Activated CD4-positive, alpha-beta T cell treated with anti-CD3 and anti-CD28 coated beads, Interleukin-10, Interleukin-2, amounts not matched to agents 100 ng/mL and 50 ng/mL, durations not matched to agents 16 hours and 8 hours (primary cell): ENCODE data around the gene ANKS1B.
"Not testable (repeated sequence)": the region's sequence is repeated elsewhere in the genome, so short reads cannot be mapped to it uniquely, and the experiment has no call there.

Experiments used
- DNase-seq: peaks from one replicate; pipeline ENCODE4 v3.0.0-alpha.2; 2020

The ANKS1B gene

DNA sequence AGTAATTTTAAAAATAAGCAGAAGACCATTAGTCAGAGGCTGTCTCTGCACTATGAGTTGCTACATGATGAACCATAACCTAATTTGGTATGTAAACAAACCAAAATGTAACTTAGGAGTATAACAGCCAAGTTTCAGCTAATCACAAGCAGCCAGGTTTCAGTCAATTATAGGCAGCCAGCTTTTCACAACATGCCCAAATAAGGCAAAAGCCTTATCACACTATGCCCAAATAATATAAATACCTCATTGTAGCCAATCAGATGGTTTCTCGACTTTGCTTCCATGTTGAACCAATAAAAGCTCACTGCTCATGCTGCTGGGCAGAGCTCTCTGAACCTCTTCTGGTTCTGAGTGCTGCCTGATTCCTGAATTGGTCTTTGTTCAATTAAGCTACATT, 298.6 kb downstream of the ANKS1B start:
- DNase-seq, result no peak

DNA sequence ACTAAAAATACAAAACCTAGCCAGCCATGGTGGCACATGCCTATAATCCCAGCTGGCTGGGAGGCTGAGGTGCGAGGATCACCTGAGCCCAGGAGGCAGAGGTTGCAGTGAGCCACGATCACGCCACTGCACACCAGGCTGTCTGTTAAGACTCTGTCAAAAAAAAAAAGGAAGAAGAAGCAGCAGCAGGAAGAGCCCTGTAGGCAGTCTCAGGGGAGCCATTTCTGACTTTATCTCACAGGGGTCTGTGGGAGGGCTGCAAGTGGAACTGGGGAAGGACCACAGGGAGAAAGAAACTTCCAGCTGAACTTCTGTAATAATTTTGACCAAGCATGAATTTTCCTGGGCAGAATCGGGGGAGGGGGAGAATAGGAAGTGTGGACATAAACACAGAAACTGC, 304.5 kb downstream of the ANKS1B start:
- DNase-seq, result no peak

DNA sequence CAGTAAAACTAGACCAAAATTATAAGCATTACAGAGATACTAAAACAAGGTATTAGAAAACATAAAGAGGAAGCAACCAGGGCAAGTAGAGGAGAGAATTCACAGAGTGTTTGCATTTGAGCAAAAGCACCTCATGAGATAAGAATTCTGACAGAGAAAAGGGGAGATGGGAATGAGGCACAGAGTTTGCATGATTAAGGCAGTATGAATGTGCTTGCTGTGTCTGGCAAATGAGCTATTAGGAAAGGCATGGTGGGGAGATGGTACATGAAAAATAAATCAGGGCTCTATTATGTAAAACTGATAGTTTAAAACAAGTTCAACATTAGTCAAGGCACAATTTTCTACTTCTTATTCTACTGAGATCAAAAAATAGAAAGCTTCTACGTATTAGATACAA, 314.1 kb downstream of the ANKS1B start:
- no peak for DNase-seq

DNA sequence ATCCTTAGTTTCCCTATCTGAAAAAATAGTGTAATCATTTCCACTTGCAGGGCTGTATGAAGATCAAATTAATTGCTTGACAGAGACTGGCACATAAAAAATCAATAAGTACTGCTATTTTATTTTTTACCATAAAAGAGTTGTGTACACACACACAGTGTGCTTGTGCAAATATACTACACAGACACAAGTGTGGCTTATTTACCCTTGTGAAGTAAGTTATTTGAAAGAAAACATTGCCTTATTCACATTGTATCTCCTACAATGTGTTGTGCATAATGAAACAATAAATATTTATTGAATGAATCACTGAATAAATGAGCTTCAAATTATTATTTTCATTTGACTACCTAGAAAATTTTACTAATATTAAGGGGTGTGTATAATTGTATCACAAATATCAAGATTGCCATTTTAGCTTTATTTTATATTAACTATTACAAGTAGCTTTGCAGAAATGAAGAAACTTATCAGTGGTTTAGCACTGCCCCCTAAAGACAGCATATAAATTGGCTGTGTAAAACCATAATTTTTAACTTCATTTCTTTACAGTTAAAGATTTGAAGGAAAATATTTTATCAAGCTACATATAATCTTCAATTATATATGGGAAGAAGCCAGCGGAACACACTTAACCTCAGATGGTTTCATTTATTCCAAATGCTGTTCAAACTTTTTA, 325.9 kb downstream of the ANKS1B start:
- DNase-seq, result no peak

DNA sequence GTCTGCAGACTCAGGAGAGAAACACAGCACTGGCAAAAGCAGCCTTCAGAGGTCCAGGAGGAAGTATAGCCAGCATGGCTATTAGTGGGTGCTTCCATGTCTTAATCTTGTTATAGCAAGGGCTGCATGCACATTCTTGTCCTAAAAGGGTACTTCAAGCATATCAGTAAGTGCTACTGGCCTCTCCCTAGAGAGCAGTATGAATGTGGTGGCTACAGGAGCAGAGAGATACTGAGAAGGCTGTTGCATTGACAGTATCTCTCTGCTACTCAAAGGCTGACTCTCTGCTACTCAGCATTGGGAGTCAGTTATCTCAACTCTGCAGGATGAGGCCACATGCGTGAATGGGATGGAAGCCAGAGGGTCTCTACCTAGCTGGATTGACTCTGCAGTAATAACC, 335.2 kb downstream of the ANKS1B start:
- no peak for DNase-seq

DNA sequence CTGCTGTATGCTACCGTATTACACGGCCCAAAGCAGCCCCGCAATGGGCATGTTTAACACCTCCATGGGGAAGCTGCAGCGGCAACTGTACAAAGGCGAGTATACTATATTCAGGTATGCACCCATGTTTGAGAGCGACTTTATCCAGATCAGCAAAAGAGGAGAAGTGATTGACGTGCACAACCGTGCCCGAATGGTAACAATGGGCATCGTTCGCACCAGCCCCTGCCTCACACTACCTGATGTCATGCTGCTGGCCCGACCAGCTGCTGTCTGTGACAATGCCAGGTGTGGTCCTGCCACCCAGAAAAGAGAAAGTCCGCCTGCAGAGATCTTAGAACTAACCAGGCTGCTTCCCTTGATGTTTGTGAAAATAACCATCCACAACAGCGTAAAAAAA, 336.6 kb downstream of the ANKS1B start:
- no peak for DNase-seq

DNA sequence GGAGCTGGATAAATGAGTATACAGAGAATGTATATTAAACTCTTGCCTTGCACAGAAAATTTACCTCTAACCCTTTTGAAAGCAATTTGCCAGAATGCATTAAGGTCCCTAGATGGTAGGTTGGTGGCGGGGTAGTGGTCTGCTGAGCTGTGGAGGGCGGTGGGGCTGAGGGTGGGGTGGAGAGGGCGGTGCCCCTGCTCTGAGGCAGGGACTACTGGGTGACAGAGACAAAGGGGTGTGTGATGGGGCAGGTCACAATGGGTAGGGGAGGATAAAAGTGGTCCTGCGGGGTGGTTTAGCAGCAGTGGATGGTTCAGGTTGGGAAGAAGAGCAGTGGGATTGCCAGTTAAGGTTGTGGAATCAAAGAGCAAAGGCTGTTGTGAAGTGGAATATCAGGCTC, 337.3 kb downstream of the ANKS1B start, which contains the start of gene GARIN6:
TSS of gene GARIN6 (plus strand) at position 301 of the 400 bp plus-strand sequence. CDS start 422 bp downstream, outside the sequence.
- no peak for DNase-seq

DNA sequence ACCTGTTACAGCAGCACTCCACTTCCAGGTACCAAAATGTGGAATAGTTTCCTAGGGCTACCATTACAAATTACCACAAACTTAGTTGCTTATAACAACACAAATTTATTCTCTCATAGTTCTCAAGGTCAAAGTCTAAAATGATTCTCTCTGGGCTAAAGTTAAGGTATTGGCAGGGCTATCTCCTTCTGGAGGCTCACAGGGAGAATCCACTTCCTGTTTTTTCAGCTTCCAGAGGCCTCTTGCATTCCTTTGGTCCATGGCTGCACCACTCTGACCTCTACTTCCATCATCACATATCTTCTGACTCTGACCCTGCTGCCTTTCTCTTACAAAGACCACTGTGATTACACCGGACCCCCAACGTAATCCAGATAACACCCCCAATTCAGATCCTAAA, 340.1 kb downstream of the ANKS1B start:
- no peak for DNase-seq

DNA sequence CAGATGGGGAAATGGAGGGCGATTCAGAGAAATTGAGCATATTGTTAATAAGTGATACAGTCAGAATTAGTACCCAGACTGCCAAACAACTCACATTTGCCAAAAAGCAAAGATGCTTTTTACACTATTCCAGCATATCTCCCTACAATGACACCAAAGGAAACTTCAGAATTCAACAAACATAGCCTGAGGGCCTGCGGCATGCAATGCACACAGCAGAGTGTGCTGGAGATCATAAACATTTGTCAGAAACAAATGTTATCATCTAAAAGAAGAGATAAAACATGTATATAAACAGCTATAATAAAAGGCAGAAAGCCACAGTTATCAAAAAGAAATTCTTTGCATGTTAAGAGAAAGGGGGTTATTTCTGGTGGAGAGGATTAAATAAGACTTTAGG, 357.3 kb downstream of the ANKS1B start:
- DNase-seq, result no peak

DNA sequence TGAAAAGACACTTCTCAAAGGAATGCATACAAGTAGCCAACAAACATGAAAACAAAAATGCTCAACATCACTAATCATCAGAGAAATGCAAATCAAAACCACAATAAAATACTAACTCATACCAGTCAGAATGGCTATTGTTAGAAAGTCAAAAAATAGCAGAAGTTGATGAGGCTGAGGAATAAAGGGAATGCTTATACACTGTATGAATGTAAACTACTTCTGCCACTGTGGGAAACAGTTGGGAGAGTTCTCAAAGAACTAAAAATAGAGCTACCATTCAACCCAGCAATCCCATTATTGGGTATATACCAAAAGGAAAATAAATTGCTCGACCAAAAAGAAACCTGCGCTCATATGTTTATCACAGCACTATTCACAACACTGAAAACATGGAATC, 360.1 kb downstream of the ANKS1B start:
- not testable (repeated sequence) for DNase-seq

DNA sequence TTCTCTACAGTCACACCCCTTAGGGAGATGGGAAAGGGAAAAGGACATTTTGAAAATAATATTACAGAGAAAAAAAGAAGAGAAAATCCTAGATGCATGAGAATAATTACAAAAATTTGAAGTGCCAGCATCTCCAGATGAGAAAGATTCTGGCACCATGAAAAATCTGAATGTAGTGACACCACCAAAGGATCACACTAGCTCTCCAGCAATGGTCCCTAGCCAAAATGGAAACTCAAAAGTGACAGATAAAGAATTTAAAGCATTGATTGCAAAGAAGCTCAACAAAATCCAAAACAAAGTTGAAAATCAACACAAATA, 364.6 kb downstream of the ANKS1B start:
- no peak for DNase-seq

DNA sequence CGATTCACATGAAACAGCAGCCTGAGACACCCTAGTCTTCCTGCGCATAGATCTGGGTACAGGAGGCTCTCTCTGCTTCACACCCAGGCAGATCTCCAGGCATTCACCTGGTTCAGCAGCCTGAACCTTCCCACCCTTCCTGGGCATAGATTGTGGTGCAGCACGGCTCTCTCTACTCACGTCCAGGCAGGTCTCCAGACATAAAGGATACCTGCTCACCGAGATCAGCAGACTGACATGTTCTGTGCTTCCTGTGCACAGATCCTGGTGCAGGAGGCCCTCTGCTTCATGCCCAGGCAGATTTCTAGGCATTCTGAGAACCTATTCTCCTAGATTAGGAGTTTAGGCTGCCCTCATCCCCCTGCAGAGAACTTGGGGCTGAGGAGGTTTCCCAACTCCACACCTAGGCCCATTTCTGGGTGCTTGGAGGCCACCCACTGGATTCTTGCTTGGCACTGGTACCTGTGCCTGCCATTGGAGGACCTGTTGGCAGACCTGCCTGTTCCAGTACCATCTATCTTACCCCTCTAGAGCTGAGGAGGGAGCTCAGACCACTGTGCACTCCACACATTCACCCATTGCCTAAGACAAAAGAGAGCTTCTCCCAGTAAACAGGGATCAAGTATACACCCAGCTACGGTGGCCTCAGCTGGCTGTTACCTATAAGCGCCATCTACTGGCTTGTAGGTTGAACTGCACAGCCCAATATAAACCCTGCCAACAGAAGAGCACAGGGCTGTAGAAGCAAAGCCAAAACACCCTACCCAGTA, 365.2 kb downstream of the ANKS1B start:
- peak; percentile 56 for DNase-seq

DNA sequence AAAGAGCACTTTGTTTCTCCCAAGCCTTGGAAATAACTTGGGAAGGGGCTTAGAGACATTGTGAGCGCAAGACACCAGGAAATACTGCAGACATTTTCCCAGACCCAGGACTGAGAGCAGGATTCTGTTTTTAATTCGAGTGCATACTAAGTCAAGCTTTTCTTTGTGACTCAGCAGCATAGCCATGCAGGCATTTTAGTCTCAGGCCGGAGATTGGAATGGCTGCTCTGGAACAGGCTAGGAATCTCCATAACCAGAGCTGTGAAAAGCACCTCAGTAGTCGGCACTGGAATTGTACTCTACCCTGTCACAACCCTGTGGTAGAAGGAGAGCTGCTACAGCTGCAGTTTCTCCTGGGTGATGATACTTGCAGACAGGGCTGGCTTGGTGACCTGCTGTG, 366.1 kb downstream of the ANKS1B start:
- DNase-seq, result no peak

DNA sequence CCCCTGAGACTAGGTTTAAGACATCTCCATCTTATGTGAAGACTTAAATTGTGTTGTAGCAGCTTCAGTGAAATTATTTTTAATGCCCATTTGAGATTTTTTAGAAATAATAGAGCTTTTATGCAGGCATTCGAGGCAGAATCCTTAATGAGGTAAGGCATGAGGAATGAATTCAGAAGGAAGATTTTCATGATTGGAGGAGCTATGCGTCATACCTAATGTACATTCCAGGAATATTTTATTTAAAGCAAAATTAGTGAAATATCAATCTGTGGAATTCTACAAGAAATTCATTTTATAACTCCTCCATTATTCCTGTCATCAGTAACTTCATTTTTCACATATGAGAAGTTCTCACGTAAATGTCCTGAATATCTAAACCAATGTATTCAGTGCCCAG, 373.1 kb downstream of the ANKS1B start:
- DNase-seq, result no peak

DNA sequence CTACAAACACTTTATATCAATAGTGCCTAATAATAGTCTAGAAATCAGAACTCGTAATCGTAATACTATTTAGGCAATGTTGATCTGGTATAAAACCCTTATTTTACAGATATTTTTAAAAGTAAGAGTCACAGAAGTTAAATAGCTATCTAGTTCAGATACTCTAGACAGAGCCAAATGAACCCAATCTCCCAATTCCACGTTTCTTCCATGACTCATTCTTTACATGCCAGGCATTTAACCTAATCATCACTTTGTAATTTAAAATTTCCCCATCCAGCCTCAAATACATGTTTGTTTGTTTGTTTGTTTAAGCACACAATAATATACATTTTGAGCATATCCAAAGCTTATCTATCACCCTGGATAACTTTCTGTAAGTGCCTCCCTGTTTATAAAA, 373.6 kb downstream of the ANKS1B start:
- DNase-seq, result no peak

DNA sequence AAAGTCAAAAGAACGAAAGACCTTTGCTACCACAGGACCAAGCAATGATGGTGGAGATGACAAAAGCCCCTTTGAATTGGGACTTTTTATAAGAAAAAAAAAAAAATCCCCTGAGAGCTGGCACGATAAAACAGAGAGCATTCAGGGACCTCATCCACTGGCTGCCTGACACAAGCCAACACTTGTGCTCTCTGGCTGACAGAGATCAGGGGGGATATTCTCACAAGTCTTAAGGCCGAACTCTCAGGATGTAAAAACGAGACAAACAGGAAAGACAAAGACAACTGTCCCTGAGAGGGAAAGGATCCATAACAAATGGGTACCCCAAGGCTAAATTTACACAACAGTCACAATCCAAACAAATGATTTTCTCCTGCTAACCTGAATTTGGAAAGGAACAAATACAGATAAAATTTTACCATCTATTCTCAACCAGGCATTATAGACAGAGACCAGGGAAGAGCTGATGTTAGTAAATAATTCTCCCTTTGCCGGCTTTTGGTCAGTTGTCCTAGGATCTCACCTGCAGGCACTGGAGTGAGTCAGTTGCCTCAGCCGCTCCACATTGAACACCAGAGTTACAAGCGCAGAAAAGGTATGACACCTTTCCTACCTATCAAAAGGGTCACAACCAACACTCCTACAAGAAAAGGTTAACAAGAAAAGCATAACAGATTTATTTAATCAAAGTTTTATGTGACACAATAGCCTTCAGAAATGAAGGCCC, 375.1 kb downstream of the ANKS1B start:
- no peak for DNase-seq

DNA sequence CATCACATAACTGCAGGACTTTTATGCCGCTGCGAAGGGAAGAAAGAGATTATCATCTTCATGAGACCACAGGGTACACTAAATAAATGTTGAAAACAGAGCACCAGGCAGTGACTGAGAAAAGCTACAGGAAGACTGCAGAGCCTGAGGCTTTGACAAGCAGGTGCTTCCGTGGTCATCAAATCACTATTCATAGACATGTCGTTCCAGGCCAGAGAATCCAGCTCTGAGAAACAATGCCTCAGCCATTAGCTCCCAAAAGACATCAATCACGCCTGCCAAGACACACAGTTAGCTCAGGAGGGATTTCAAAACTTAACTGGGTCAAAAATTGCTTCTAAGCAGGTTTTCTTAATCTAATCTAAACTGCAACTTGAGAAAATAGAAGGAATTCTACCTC, 384.3 kb downstream of the ANKS1B start:
- no peak for DNase-seq

DNA sequence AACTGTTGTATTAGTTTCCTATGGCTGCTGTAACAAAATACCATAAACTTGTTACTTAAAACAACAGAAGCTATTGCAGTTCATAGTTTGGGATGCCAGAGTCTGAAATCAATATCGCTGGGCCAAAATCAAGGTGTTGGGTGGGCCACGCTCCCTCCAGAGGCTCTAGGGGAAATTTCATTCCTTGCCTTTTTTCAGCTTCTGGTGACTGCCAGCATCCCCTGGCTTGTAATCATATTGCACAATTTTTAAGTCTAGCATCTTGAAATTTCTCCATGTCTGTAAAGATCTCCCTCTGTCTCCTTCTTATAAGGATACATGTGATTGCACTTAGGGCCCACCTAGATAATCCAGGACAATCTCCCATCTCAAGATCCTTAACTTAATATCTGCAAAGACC, 386.0 kb downstream of the ANKS1B start:
- DNase-seq, result no peak

DNA sequence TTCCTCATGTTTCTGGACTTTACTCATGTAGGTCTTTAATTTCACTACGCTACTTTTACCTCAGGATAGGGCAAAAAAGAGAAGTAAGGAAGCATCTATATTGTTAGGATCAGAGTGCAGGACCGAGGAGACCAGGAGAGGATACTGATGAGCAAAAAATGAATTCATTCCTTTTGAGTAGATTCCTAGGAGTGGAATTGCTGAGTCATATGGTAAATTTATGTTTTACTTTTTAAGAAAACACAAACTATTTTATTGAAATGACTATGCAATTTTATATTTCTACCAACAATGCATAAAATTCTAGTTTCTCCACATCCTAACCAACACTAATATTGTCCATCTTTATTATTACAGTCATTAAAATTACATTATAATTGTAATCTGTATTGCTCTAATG, 388.0 kb downstream of the ANKS1B start:
- DNase-seq, result no peak

DNA sequence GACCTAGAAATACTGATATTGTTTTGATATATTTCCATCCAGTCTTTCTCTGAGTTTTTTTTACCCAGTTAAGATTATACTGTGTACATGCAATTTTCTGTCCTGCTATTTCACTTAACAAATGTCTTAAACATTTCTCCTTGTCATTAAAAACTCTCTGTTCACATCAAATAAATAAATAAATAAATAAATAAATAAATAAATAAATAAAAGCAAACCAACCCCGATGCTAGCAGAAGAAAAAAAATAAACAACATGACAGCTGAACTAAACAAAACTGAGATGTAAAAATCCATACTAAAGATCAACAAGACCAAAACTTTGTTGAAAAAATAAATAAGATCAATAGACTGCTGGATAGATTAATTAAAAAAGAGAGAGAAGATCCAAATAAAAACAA, 407.6 kb downstream of the ANKS1B start:
- not testable (repeated sequence) for DNase-seq

DNA sequence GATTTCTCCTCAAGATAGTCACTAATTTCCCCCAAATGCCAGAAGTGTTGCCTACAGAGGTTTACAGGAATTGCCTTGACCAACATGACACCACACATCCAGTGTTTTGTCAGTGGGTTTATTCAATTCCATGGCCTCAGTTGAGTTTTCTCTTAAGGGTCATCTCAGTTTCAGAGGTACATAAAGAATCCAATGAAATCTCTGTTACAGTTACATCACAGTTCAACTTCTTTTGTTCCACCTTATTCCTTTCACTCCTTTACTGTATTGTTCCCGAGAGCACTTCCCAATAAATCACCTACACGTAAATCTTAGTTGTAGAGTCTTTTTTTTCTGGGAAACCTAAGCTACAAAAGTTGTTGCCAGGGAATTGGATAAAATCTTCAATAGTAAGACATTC, 410.8 kb downstream of the ANKS1B start:
- DNase-seq, result no peak

DNA sequence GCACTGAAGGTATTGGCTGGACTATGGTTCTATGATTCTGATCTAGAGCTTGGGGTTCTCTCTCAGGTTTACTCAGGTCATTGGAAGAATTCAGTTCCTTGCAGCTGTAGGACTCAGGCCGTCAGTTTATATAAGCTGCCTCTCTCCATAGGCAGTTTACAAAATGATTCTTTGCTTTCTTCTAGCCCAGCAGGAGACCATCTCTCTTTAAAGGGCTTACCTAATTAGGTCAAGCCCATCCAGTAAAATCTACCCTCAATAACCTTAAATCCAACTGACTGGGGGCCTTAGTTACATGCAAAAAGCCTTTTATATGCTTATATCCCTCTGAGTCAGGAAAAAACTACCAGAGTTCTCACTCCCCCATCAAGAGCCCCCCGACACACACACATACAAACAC, 417.7 kb downstream of the ANKS1B start:
- no peak for DNase-seq

DNA sequence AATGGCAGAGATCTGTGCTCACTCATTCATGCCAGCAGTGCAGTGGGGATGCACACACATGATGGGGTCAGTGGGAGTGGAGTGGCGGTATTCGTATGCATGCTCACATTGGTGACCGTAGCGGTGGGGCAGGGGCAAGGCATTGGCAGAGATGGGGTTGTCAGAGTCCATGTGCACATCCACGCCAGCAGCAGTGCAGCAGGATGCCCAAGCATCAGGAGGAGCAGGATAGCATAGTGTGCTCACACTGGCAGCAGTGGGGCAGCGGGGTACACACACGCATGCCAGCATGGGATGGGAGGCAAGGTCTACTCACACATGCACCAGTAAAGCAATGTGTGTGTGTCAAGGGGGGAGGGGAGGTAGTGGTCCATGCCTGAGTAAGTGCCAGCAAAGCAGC, 426.6 kb downstream of the ANKS1B start:
- no peak for DNase-seq

DNA sequence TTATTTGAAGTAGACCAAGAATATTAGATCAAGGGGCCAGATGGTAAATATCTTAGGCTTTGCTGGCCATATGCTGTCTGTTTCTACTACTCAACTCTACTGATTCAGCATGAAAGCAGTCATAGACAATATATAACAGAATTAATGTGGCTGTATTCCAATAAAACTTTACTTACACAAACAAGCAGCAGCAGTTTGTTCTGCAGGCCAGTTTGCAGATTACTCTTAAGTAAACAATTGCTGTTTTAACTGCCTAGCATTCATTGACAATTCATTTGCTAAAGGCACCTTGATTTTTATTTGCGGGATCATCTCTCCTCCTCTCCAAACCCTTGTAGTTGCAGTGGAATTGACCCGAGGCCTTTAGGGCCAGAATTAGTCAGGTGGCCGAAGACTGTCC, 431.3 kb downstream of the ANKS1B start:
- no peak for DNase-seq
